SK-N-SH treated with all-trans-retinoic acid at 6 μM for 48 hours (cell line): ENCODE data around the gene PCNX4.

Source experiments
- BACH2 ChIP-seq: fragments of 250-450 bp; sonication (Bioruptor Pico); IDR thresholded peaks from 2 replicates; pipeline ENCODE4 v1.9.0; 2021; ENCODE audit warnings: mild to moderate bottlenecking, borderline replicate concordance
- CREB5 ChIP-seq: fragments of 250-450 bp; sonication (Bioruptor Pico); IDR thresholded peaks from 2 replicates; pipeline ENCODE4 v1.5.1; 2020; ENCODE audit warnings: low read depth, mild to moderate bottlenecking, moderate library complexity
- ESRRG ChIP-seq: fragments of 250-450 bp; sonication (Bioruptor Pico); IDR thresholded peaks from 2 replicates; pipeline ENCODE4 v1.6.1; 2021; ENCODE audit warnings: mild to moderate bottlenecking
- GLIS3 ChIP-seq: fragments of 250-450 bp; sonication (Bioruptor Pico); IDR thresholded peaks from 2 replicates; pipeline ENCODE4 v1.5.0; 2020; ENCODE audit warnings: mild to moderate bottlenecking, moderate library complexity
- PATZ1 ChIP-seq: fragments of 250-450 bp; sonication (Bioruptor Pico); IDR thresholded peaks from 2 replicates; pipeline ENCODE4 v1.8.0; 2020; ENCODE audit warnings: mild to moderate bottlenecking, moderate library complexity, borderline replicate concordance
- RARB ChIP-seq: fragments of 250-450 bp; sonication (Bioruptor Pico); IDR thresholded peaks from 2 replicates; pipeline ENCODE4 v1.8.0; 2021; ENCODE audit warnings: mild to moderate bottlenecking, moderate library complexity
- TCF4 ChIP-seq: fragments of 250-450 bp; sonication (Bioruptor Pico); IDR thresholded peaks from 2 replicates; pipeline ENCODE4 v1.8.0; 2021; ENCODE audit warnings: mild to moderate bottlenecking, moderate library complexity, borderline replicate concordance
- TOX ChIP-seq: fragments of 250-450 bp; sonication (Bioruptor Pico); IDR thresholded peaks from 2 replicates; pipeline ENCODE4 v1.8.0; 2021; ENCODE audit warnings: mild to moderate bottlenecking, moderate library complexity, borderline replicate concordance
- ZFP30 ChIP-seq: fragments of 450-650 bp; formaldehyde crosslinking; IDR thresholded peaks from 2 replicates; pipeline ENCODE4 v1.5.0; 2022; ENCODE audit warnings: mild to moderate bottlenecking, moderate library complexity
- ZNF565 ChIP-seq: fragments of 450-650 bp; formaldehyde crosslinking; conservative IDR thresholded peaks from 2 replicates; pipeline ENCODE4 v1.5.0; 2020; ENCODE audit warnings: low read depth, mild to moderate bottlenecking, moderate library complexity
- ZNF70 ChIP-seq: fragments of 450-650 bp; formaldehyde crosslinking; IDR thresholded peaks from 2 replicates; pipeline ENCODE4 v1.5.0; 2020; ENCODE audit warnings: mild to moderate bottlenecking, moderate library complexity
- TF ChIP-seq, protein P1 (sequence below): fragments of 250-450 bp; sonication (Bioruptor Pico); IDR thresholded peaks from 2 replicates; pipeline ENCODE4 v1.5.0; 2020; ENCODE audit warnings: mild to moderate bottlenecking, moderate library complexity
- TF ChIP-seq, protein P2 (sequence below): fragments of 250-450 bp; sonication (Bioruptor Pico); IDR thresholded peaks from 2 replicates; pipeline ENCODE4 v1.5.1; 2021; ENCODE audit warnings: mild to moderate bottlenecking, moderate library complexity
- TF ChIP-seq, protein P3 (sequence below): fragments of 250-450 bp; sonication (Bioruptor Pico); IDR thresholded peaks from 2 replicates; pipeline ENCODE4 v1.8.0; 2021; ENCODE audit warnings: low read depth, mild to moderate bottlenecking, moderate library complexity, borderline replicate concordance

DNA sequence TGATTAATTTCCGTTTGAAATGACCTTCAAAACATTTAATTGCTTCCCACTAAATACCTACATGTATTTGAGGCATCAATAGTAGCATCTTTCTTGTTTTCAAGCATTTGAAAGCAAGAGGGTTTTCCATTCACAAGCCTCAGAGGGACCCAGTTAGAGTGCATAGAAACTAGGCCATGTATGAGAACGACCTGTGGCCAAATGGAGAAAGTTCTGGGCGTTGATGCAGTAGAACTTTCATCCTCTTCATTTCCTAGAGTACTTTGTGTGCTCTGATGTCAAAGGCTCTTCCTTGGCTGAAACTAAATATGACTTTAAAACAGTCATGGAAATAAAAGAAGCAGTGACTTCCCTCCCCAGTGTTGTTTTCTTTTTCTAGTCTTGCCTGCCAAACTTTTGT is 74.4 kb downstream of the PCNX4 start:
- no peak for TF ChIP-seq ZNF565 (CRISPR knock-in tag)
- no peak for TF ChIP-seq TOX (CRISPR knock-in tag)
- TF ChIP-seq ZFP30: no peak
- TF ChIP-seq, protein P1, sequence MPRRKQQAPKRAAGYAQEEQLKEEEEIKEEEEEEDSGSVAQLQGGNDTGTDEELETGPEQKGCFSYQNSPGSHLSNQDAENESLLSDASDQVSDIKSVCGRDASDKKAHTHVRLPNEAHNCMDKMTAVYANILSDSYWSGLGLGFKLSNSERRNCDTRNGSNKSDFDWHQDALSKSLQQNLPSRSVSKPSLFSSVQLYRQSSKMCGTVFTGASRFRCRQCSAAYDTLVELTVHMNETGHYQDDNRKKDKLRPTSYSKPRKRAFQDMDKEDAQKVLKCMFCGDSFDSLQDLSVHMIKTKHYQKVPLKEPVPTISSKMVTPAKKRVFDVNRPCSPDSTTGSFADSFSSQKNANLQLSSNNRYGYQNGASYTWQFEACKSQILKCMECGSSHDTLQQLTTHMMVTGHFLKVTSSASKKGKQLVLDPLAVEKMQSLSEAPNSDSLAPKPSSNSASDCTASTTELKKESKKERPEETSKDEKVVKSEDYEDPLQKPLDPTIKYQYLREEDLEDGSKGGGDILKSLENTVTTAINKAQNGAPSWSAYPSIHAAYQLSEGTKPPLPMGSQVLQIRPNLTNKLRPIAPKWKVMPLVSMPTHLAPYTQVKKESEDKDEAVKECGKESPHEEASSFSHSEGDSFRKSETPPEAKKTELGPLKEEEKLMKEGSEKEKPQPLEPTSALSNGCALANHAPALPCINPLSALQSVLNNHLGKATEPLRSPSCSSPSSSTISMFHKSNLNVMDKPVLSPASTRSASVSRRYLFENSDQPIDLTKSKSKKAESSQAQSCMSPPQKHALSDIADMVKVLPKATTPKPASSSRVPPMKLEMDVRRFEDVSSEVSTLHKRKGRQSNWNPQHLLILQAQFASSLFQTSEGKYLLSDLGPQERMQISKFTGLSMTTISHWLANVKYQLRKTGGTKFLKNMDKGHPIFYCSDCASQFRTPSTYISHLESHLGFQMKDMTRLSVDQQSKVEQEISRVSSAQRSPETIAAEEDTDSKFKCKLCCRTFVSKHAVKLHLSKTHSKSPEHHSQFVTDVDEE (CRISPR knock-in tag): no peak
- TF ChIP-seq CREB5 (CRISPR knock-in tag): no peak
- no peak for TF ChIP-seq ZNF70 (CRISPR knock-in tag)
- no peak for TF ChIP-seq TCF4
- no peak for TF ChIP-seq BACH2 (CRISPR knock-in tag)
- TF ChIP-seq, protein P2, sequence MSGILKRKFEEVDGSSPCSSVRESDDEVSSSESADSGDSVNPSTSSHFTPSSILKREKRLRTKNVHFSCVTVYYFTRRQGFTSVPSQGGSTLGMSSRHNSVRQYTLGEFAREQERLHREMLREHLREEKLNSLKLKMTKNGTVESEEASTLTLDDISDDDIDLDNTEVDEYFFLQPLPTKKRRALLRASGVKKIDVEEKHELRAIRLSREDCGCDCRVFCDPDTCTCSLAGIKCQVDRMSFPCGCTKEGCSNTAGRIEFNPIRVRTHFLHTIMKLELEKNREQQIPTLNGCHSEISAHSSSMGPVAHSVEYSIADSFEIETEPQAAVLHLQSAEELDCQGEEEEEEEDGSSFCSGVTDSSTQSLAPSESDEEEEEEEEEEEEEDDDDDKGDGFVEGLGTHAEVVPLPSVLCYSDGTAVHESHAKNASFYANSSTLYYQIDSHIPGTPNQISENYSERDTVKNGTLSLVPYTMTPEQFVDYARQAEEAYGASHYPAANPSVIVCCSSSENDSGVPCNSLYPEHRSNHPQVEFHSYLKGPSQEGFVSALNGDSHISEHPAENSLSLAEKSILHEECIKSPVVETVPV: no peak
- no peak for TF ChIP-seq RARB
- no peak for TF ChIP-seq PATZ1 (CRISPR knock-in tag)
- no peak for TF ChIP-seq GLIS3 (CRISPR knock-in tag)
- no peak for TF ChIP-seq ESRRG (CRISPR knock-in tag)
- TF ChIP-seq, protein P3, sequence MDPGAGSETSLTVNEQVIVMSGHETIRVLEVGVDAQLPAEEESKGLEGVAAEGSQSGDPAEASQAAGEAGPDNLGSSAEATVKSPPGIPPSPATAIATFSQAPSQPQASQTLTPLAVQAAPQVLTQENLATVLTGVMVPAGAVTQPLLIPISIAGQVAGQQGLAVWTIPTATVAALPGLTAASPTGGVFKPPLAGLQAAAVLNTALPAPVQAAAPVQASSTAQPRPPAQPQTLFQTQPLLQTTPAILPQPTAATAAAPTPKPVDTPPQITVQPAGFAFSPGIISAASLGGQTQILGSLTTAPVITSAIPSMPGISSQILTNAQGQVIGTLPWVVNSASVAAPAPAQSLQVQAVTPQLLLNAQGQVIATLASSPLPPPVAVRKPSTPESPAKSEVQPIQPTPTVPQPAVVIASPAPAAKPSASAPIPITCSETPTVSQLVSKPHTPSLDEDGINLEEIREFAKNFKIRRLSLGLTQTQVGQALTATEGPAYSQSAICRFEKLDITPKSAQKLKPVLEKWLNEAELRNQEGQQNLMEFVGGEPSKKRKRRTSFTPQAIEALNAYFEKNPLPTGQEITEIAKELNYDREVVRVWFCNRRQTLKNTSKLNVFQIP (CRISPR knock-in tag): no peak
